Measurements from ENCODE around the gene PRKCD. TPM values are rescaled to one million over a fixed set of nuclear protein-coding genes. Genes with fewer than 3 reads are reported as not detected.

PRKCD gene
- total RNA-seq, 1 donor from 2014 or later, result 9.9 TPM

DNA sequence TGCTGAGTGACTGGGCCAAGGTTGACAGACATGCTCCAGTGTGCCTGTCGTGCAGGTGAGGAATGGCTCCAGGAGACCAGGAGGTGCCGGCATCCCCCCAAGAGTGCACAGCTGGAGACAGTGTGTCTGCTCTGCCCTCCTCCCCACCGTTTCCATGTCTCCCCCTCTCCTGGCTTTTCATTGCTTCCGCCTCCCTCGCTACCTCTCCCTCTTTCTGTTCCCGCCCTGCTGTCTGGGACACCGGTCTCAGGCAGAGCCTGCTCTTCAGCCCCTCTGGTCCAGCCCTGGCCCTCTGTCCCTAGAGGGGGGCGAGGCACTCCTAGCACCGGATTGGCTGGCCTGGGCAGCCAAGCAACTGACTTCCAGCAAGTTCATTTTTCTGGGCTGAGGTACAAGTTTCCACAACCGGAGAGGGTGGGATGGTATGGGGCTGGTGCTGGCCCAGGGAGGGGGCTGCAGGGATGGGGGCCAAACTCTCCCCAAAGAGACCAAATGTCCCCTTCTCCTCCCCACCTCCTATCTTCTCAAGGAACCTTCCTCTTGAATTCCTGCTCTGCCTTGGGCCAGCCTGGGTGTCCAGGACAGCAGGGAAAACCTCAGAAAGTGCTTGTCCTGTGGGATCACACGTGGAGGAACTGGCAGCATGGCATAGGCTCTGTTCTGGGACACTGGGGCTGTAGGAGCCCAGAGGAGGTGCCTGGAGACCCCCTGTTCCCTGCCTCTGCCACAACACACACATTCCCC lies 32.6 kb downstream of the PRKCD start:
- Mint-ChIP-seq H3K27ac (ENCODE audit: unreplicated experiment) (no peak overlapping the region), H3K4me3 (ENCODE audit: unreplicated experiment) (no peak overlapping the region), H3K36me3 (ENCODE audit: low read depth, unreplicated experiment) (peaks cover 7% of the 10 kb centered on the region), H3K27me3 (ENCODE audit: unreplicated experiment) (peaks cover 7% of the 10 kb centered on the region), H3K4me1 (ENCODE audit: unreplicated experiment) (peaks cover 25% of the 10 kb centered on the region), H3K9me3 (ENCODE audit: unreplicated experiment) (no peaks in the 10 kb centered on the region)
- TF ChIP-seq CTCF (IDR thresholded peaks at IDR 0.05; ENCODE audit: unreplicated experiment), result no peak
- DNase-seq (ENCODE audit: low spot score), result no peak

- no peak overlapping the region for H3K27ac Mint-ChIP-seq (ENCODE audit: unreplicated experiment)
- DNase-seq (ENCODE audit: low spot score), result peak; percentile 41
- H3K4me3 Mint-ChIP-seq (ENCODE audit: unreplicated experiment), result no peak overlapping the region
- H3K27me3 Mint-ChIP-seq (ENCODE audit: unreplicated experiment), result peaks cover 7% of the 10 kb centered on the region
- H3K4me1 Mint-ChIP-seq (ENCODE audit: unreplicated experiment), result peaks cover 27% of the 10 kb centered on the region
- H3K36me3 Mint-ChIP-seq (ENCODE audit: low read depth, unreplicated experiment), result peaks cover 7% of the 10 kb centered on the region
- no peaks in the 10 kb centered on the region for H3K9me3 Mint-ChIP-seq (ENCODE audit: unreplicated experiment)
- TF ChIP-seq CTCF (IDR thresholded peaks at IDR 0.05; ENCODE audit: unreplicated experiment), result no peak
These were observed 33.4 kb downstream of the PRKCD start for GRCh38 chr3:53194210-53195065.

DNA sequence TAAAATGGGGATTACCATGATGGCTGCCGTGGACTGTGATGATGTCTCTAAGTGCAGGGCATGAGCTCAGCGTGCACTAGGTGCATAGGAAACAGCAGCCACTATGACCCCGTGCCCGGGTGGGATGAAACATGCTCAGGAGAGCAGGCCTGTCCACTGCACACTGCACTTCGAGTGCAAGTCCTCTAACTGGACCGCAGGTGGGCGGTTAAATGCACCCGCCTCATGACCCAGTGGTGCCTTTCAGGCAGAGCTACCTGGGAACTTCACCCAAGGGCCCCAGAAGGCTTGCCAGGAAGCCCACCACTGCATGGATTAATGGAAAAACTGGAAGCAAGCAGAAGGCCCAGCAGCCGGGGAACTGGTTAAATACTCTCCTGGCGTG lies 34.0 kb downstream of the PRKCD start:
- no peak overlapping the region for H3K4me3 Mint-ChIP-seq (ENCODE audit: unreplicated experiment)
- H3K27ac Mint-ChIP-seq (ENCODE audit: unreplicated experiment), result no peak overlapping the region
- peaks cover 7% of the 10 kb centered on the region for H3K27me3 Mint-ChIP-seq (ENCODE audit: unreplicated experiment)
- H3K4me1 Mint-ChIP-seq (ENCODE audit: unreplicated experiment), result peaks cover 27% of the 10 kb centered on the region
- H3K9me3 Mint-ChIP-seq (ENCODE audit: unreplicated experiment), result no peaks in the 10 kb centered on the region
- no peak for DNase-seq (ENCODE audit: low spot score)
- TF ChIP-seq CTCF (IDR thresholded peaks at IDR 0.05; ENCODE audit: unreplicated experiment), result no peak
- peaks cover 5% of the 10 kb centered on the region for H3K36me3 Mint-ChIP-seq (ENCODE audit: low read depth, unreplicated experiment)

DNA sequence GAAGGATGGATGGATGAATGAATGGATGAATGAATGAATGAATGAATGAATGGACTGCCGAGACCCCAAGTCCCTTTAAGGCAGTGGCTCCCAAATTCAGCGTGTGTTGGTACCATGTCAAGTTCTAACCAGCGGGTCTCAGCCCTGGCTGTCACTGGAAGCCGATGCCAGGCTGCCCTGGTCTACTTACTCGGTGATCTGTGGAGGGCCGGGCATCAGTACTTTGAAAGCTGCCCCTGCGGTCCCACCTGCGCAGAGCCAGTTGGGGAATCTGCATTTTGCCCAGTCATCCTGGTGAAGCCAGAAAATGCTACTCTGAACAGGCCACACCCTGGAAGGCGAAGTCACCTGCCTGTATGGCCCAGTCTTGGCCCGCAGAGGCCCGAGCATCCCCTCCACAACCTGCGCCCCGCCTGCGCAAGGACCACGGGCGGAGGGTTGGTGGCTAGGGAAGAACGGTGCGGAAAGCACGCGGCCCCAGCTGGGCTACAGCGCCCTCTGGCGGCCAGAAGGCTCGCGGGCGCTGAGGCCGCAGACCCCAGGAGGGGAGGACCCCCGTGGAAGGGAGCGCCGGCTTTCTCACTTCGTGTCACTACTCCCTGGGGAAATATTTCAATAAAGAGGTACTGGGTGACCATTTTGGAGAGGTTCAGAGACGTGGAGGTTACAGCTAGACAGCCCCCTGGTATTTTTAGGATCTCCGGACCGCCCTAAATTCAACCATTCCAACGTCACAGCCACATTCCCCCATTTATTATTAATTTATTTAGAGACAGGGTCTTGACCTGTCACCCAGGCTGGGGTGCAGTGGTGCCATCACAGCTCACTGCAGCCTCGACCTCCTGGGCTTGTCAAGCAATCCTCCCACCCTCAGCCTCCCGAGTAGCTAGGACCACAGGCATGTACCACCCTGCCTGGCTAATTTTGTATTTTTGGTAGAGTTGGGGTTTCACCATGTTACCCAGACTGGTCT lies 34.9 kb downstream of the PRKCD start:
- peak; percentile 98 for TF ChIP-seq CTCF (IDR thresholded peaks at IDR 0.05; ENCODE audit: unreplicated experiment)
- peak overlapping the region; percentile 36 for H3K27ac Mint-ChIP-seq (ENCODE audit: unreplicated experiment)
- no peak overlapping the region for H3K4me3 Mint-ChIP-seq (ENCODE audit: unreplicated experiment)
- DNase-seq (ENCODE audit: low spot score), result peak; percentile 75
- no peaks in the 10 kb centered on the region for H3K9me3 Mint-ChIP-seq (ENCODE audit: unreplicated experiment)
- peaks cover 6% of the 10 kb centered on the region for H3K36me3 Mint-ChIP-seq (ENCODE audit: low read depth, unreplicated experiment)
- H3K4me1 Mint-ChIP-seq (ENCODE audit: unreplicated experiment), result peaks cover 27% of the 10 kb centered on the region
- H3K27me3 Mint-ChIP-seq (ENCODE audit: unreplicated experiment), result peaks cover 7% of the 10 kb centered on the region

Measured in endothelial cell (in vitro differentiated cells).